Activated T-cell treated with anti-CD3 and anti-CD28 coated beads, Interleukin-2, amount 50 U/mL, for 1 hour (primary cell): ENCODE measurements around the gene TSPAN9.

Experiments used
- DNase-seq: peaks from one replicate; pipeline ENCODE4 v3.0.0-alpha.2; 2020

The TSPAN9 gene

DNA sequence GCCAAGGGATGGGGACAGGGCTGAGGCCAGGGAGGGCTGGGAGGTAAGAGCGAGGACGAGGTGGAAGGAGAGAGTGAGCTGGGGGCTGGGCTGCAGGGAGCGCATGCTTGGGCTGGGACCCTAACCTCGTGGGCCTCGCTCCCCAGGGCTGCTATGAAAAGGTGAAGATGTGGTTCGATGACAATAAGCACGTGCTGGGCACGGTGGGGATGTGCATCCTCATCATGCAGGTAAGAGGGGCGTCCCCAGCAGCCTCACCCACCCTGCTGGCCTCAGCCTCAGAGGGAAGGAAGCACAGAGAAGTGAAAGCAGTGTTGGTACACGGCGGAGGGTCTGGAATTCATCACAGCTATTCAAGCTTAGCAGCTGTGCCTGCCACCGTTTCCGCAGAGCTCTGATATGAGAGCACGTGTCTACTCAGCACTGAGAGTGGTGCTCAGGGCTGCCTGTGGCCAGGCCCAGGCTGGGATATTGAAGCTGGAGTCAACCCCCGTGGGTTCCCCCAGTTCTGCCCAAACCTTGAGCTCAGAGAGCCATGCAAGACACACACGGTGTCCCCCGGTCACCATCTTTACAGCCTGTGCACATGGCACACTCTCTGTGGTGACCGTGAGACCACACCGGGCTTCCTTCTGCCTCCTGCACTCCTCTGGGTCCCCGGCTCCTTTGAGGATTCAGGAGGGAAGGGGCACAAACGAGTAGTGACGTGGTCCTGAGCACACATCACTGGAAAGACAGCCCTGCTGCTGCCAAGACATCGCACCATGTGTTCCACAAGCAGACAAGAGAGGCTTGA, 204.6 kb downstream of the TSPAN9 start:
- no peak for DNase-seq

DNA sequence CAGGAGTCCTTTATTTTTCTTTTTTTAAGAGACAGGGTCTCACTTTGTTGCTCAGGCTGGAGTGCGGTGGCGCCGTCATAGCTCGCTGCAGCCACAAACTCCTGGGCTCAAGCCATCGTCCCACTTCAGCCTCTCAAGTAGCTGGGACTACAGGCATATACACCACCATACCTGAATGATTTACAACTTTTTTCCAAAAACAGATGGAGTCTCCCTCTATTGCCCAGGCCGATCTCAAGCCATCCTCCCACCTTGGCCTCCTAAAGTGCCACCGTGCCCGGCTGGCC, 205.1 kb downstream of the TSPAN9 start:
- no peak for DNase-seq

DNA sequence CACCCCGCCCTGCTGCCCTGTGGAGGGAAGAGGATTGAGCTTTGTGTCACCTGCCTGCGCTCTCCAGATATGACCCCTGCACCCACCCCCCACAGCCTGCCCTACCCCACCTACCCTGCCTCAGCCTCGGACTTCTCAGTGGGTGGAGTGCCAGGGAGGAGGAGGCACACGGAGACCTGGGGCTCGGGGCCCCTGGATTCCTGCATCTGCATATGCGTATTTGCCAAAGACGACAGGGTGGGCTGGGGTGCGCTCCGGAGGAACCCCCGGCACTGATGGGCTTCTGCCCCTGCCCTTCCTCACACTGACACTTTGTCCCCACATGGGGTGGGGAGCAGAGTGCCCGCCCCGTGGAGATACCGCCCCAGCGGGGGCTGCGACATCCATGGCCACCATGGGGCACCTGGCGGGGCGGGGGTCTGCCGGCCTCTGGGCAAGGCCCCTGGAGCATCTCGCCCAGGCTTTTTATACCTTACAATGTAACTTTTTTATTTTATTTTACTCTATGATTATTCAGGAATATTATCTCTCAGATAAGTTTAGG, 206.0 kb downstream of the TSPAN9 start:
- no peak for DNase-seq

DNA sequence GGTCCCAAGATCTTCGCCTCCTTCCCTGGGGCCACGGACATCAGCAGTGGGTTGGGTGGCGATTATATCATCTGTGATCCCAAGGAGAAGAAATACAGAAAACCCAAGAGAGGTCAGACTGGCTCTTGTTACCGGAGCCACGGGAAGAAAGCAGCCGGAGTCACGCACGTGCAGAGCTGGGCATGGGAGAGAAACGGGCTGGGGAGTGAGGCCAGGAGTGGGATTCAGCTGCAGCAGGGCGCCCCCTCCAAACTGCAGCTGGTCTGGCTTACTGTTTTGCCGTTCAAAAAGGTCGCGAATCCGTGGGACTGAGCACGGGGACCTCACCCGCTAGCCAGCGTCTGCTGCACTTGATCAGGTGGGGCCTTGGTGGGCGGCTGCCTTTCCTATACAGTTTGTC, 207.2 kb downstream of the TSPAN9 start:
- no peak for DNase-seq

DNA sequence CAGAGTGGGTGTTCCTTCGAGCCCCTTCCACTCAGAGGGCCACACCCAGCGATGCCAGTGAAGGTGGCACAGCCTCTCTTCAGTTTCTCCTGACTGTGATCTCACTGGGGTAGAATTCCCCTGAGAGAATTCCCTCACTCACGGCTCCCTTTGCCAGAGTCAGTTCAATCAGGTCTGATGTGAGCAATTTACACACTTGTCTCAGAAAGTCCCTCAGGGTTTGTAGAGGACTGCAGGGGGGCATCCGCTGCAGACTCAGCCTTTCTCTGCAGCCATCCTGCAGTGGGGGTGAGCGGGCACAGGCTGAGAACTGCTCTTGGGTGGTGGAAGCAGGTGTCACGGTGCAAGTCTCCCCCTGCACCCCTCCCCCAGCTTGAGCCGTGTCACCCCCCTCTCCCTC, 208.4 kb downstream of the TSPAN9 start:
- DNase-seq: no peak

DNA sequence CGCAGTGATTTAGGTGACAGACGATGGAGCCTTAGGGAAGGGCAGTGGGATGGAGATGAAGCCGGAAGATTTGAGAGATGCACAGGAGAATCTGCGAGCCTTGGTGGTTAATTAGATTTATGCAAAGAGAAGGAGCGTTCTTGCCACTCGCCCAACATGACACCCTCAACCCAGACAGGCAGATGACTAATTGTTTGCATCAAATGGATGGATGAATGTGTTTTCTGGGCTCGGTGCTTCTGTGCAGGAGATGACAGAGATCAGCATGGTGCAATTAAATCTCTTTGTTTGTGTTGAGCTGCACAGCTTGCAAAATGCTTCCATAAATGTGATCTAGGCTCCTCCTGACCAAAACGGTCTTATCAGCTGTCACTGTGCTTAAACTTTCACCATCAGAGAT, 211.5 kb downstream of the TSPAN9 start:
- DNase-seq: no peak

DNA sequence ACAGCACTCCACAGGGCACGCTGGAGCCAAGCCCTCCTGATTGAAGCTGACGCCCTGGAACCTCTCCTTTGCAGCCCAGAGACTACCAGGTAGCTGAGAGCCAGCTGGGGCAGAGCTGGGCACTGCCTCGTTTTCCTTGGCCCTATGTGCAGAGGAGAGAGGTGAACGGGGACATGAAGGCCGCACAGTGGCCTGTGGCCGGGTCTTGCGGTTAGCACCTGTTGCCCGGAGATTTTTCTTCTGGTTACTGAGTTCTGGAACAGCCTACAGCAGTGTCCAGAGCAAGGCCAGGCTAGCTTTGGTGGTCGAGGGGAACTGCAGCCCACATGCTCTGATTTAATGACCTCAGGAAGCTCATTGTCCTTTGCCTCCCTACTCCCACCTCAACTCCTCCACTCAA, 212.5 kb downstream of the TSPAN9 start:
- DNase-seq: no peak

DNA sequence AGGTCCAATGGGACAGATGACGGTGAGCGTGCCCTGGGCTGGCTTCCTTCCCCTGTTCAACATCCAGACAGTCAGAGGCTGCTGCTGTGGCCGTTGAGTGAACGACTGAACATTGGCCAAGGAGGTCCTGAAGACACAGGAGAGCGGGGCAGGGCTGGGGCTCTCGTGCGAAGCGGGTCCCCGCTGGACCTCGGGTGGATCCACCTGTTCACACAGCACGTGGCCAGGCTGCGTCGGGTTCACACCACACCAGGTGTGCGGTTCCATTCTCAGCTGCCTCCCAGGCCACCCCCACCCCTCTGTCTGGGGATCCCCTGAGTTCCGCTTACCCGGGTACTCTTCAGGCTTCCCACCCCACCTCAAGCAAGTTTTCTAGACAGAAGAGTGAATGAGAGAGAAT, 214.8 kb downstream of the TSPAN9 start:
- DNase-seq: no peak

DNA sequence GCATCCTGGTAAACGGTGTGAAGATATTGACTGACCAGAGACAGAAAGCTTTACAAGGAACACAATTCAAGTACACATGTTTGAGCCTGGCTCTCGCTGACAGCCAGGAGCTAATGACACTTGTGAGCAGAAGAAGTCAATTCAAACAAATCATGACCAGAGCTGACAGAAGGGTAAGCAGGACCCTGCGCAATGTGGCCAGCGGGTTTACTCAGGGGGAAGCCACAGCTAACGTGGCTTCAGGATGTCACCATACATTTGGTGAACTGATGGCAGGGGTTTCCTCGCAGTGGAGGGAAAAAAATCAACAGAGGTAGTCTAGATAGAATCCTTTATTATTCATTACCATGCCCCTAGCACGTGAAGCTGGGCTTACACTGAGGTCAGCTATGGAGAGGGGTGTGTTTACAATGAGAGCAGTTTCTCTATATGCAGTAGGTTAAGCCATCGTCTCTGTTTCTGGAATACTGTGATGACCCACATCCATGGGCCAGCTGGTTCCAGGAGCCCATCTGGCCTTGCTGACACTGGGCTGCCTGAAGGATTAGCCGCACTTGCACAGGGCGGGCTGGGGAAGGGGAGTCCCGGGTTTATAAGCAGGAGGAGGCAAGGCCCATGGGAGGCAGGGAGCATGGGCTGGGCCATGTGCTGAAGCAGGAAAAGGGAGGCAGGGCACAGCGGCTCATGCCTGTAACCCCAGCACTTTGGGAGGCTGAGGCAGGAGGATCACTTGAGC, 215.7 kb downstream of the TSPAN9 start:
- DNase-seq: no peak

DNA sequence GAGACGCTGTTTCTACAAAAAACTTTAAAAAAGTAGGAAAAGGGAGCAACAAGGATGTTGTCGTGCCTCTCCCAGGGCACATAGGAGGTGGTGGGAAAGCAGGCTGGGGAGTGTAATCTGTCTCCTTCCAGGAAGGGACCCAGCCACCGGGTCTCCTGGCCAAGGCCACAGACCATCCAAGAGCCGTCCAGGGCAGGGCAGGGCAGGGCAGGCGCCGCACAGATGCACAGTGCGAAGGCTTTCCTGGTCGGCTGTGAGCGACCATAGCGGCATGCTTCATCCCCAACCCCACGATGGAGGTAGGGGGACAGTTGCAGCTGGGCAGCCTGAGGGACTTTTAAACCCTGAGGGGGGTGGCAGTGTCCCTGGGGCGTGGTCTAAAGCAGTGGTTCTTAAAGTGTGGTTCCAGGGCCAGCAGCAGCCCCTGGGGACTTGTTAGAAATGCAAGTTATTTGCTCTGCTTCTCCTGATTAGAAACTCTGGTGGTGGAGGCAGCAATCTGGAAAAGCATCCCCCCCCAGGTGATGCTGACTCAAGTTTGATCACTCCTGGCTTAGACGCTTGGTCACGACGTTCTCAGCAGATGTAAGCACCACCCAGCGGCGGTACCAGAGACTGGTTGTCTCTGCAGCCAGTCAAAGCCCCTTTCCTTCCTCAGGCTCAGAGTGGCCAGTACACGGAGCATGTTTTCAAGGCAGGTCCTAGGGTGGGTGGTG, 216.4 kb downstream of the TSPAN9 start:
- DNase-seq: no peak

DNA sequence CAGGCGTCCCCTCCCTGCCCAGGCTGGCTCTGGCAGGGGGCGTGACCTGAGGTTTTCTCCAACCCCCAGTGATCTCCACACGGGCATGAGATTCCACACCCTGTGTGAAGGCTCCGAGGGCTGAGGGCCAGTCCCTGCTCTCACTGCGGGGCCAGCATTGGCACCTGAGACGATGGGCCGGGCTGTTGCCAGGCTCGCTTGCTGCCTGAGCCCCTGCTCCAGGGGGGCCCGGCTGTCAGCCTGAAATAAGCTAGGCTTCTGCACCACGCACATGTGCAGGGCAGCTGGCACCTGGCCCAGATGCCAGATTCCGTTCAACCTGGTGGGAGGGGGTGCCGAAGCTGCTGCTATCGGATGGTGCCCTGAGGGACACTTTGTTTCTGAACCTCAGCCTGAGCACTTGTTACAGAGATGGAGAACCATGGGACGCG, 217.3 kb downstream of the TSPAN9 start:
- no peak for DNase-seq

DNA sequence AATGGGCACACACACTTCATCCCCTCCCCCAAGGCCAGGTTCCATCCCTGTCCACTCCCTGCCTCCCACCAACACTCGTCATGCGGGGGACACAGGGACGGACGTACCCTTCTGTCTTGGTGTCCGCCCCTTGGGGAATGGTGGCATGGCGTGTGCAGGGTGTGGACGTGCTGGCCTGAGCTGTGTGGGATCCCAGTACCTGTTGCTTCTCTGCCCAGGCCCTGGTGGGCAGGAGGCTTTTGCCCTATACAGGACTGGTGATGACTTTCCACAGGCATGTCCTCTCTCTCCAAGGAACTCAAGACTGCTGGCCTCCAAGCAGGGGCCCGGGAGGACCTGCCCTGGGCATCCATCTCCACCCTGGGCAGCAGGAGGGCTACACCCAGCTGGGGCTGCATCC, 218.0 kb downstream of the TSPAN9 start:
- DNase-seq: no peak

DNA sequence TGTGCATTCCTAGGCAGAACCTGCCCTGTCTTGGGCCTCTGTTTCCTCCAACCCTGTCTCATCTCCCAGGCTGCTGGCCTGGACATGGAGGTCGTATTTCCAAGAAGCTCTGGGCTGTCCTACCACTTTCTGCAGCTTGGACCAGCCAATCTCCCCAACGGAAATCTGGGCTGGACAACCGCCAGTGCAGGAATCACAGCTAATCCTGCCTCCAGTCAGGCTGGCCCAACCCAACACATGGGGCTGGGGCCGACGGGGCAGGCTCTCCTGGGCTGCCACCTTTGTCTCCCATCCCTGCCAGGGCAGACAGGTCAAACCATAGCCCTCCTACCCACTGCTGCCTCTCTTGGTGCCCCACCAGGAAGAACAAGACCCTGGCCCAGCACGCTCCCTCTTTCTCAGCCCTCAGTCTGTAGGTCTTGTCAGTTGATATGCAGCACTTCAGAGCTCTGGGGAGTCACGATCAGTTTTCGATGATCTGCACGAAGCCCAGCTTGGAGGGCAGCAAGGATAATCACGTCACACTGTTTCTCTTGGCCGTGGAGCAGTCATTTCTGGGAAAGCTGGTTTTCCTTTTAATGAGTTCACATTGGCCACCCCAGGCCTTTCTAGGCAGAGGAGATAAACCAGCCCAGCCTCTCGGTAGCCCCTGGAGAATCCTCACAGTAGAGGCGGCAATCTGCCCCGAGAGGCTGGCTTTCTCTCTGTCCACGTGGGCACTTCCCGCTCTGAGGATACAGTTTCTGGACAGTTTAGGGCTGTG, 218.6 kb downstream of the TSPAN9 start:
- no peak for DNase-seq

DNA sequence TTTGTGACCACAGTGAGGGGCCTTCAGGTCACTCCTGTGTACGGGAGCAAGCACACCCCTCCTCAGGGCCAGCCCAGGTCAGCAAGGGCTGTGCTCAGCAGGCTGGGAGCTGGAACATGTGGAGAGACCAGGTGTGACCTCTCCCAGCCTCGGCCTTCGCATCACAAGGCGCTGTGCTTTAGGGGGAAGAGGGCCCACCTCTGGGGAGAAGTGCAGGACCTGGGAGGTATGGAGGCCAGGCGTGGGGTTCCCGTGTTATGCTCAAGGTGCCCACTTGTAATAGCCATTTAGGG, 219.2 kb downstream of the TSPAN9 start:
- DNase-seq: no peak

DNA sequence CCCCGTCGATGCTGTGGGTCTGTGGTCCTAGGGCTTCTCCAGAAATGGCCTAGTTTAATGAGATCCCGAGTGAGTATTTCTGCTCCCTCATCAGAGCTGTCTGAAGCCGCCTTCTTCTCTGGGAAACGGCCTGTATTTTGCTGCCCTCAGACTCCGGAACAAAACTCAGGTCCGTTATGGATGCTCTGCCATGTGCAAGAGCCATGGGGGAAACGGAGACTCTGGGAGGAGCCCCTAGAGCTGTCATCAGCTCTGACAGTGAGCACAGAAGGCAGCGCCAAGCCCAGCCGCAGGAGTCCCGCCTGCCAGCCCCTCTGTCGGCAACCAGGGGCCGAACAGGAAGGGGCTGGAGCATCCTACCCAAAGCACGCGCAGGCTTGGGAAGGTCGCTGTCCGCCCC, 221.4 kb downstream of the TSPAN9 start:
- no peak for DNase-seq

DNA sequence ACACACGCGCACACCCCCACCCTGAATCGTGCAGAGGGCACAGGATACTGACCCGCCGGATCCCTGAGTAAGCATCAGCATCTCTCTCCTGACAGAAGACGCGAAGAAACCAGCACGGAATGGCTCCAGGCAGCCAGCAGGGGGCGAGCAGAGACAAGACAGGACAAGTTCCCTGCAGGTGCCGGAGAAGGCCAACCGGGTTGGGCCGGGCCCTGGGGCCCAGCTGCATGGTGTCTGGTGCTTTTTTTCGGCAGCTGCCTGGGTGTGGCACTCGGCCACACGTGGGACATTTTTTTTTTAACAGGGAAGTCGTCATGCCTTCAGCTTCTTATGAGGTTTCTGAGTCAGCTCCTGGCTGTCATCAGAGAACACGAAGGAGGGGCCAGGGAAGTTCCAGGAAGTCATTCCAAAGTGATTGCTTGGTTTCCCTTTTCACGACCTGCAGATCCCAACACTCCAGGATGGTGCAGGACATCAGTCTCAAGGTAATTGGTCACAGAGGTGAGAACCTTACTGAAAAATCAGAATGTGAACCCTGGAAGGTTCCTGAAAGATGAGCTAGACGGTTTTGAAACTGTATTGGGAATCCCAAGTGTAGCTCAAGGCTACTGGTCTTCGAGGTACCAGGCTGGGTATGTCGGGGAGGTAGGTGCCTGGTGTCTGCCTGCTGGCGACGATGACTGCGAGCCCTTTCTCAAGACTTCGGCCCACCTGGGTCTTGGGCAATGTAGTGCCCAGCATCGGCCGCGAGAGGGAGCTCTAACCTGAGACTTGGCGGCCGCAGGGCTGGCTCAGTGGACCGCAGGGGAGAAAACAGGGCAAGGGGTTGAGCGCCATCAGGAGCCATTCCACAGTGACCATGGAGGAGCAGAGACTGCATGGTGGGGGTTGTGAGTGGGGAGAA, 223.0 kb downstream of the TSPAN9 start:
- DNase-seq: peak; percentile 75

DNA sequence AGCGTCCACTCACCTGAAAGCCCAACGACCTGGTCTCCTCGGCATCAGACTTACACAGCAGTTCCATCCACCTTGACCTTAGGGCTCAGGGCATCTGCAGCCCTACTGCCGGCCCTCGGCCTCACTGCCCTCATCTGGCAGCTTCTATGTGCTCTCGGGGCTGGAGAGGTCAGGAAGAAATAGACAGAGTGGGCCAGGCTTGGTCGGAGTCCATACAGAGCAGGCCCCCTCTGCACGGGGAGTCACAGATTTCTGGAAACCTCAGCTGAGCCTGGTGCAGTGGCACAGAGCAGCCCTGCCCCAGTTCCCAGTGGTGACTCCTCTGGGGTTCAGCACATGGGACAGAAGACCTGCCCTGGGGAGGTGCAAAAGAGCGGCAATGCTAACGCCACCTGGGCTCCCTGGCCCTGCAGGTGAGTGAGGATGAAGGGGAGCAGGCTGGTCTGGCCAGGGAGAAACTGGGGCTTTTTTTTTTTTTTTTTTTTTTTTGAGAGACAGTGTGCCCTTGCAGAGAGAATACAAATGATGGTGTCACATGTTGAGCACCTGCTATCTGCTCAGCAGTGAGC, 223.7 kb downstream of the TSPAN9 start:
- DNase-seq: no peak

DNA sequence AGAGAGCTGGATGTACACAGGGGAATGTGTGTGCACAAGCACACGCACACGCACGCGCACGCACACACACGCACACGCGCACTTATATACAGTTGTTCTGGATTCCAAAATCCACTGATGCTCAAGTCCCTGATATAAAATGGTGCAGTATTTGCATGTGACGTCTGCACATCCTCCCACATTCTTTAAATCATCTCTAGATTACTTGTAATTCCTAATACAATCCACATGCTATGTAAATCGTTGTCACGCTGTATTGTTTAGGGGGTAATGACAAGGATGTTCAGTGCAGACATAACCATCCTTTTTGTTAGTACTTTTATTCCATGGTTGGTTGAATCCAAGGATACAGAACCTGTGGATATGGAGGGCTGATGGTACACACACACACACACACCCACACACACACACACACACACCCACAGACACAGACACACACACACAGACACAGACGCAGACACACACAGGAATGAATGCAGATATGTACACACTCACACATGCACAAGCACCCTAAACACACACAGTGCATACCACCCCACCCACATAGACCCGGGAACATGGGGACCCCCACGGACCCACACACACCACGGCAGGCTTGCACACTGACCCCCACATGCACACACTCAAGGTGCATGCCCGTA, 225.3 kb downstream of the TSPAN9 start:
- no peak for DNase-seq

DNA sequence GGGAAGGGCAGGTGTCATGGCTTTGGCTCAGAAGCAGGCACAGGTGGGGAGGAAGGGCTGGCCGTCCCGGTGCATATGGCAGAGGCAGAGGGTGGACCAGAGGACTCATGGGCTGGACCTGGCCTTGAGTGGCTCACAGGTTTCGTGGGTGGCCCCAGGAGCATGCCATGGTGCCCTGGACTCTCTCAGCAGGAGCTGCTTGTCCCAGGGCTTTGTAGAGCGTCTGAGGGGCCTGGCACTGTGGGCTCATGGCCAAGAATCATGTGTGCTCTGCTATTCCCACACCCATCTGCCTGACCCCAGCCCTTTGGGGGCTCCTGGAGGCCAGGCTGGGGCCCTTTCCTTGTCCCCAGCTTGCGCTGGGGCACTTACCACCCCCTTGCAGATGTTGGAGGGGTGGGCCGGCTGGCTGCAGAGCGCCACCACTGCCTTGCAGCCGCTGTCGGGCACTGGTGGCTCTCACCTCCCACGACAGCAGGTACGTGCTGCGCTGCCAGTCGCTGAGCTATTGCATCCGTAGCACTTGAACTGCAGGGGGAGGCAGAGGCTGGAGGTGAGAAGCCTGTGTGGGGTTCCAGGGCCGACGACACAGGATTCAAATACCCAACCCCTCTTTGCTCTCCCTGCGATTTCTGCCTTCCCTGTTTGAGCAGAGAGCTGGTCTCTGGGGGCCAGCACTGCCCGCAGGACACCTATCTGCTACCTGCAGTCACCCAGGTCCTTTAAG, 226.4 kb downstream of the TSPAN9 start:
- no peak for DNase-seq

DNA sequence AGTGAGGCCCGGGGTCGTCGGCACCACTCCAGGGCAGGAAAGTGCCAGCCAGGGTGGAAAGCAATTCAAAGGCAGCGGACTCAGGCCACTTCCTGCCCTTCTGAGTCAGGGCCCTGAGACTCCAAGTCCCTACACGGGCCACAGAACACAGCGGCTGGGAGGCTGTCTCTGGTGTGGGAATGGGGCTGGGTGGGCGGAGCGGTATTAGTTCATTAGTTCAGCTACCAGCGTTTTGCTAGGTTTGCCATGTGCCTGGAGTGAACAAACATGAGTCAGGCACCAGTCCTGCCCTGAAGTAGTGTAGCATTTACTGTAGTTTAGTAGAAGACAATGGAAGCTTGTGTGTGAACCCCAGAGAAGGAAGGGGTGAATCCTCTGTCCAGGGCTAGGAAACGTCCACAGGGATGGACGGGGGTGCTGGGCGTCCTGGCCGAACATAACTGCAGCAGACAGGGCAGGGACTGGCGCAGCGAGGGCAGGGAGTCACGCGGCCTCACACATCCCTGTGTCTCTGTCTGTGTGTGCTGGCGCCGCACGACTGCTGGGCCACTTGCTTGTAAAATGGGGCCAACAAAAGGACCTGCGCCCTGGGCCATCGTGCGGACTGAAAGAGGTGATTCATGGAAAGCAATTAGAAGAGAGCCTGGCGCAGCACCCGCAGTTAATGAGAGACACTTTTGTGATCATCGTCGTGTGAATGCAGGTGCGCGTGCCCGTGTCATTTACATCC, 227.4 kb downstream of the TSPAN9 start:
- DNase-seq: no peak
